ENCODE measurements around the gene MRPS21. TPM values are rescaled to one million over a fixed set of nuclear protein-coding genes. Genes with fewer than 3 reads are reported as not detected.

Gene MRPS21
- total RNA-seq, 4 donors from 2014 or later: 31.4 to 55.5 (median 44.3) TPM

DNA sequence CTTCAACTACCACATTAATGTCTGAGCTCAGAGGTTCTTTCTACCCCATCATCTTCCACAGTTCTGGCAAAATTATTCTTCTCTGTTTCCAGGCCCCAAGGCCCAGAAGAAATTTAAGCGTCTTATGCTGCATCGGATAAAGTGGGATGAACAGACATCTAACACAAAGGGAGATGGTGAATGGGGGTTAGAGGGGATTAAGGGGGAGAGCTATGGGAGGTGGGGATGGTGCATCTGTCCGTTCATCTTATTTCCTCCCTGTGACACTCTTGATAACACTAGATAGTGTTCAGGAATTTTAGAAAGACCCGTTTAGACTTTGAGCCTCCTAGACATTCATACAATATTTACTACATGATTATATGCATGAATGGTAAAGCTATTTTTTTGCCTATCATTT lies 52.7 kb downstream of the MRPS21 start:
- no peaks in the 10 kb centered on the region for H3K4me1 ChIP-seq
- TF ChIP-seq, protein P1, sequence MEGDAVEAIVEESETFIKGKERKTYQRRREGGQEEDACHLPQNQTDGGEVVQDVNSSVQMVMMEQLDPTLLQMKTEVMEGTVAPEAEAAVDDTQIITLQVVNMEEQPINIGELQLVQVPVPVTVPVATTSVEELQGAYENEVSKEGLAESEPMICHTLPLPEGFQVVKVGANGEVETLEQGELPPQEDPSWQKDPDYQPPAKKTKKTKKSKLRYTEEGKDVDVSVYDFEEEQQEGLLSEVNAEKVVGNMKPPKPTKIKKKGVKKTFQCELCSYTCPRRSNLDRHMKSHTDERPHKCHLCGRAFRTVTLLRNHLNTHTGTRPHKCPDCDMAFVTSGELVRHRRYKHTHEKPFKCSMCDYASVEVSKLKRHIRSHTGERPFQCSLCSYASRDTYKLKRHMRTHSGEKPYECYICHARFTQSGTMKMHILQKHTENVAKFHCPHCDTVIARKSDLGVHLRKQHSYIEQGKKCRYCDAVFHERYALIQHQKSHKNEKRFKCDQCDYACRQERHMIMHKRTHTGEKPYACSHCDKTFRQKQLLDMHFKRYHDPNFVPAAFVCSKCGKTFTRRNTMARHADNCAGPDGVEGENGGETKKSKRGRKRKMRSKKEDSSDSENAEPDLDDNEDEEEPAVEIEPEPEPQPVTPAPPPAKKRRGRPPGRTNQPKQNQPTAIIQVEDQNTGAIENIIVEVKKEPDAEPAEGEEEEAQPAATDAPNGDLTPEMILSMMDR (IDR thresholded peaks at IDR 0.05): no peak
- TF ChIP-seq POLR2A (IDR thresholded peaks at IDR 0.05): no peak
- DNase-seq (ENCODE audit: low spot score in 2 of 2): no peak
- H3K27me3 ChIP-seq: no peaks in the 10 kb centered on the region
- no peak overlapping the region for H3K27ac ChIP-seq
- no peaks in the 10 kb centered on the region for H3K9me3 ChIP-seq
- H3K4me3 ChIP-seq: no peak overlapping the region
- WGBS, 2 donors: 89 to 93% methylated on average over 4 of the region's 4 CpGs
- peaks cover 12 to 96% (median 26%) of the 10 kb centered on the region in 3 donors for H3K36me3 ChIP-seq

DNA sequence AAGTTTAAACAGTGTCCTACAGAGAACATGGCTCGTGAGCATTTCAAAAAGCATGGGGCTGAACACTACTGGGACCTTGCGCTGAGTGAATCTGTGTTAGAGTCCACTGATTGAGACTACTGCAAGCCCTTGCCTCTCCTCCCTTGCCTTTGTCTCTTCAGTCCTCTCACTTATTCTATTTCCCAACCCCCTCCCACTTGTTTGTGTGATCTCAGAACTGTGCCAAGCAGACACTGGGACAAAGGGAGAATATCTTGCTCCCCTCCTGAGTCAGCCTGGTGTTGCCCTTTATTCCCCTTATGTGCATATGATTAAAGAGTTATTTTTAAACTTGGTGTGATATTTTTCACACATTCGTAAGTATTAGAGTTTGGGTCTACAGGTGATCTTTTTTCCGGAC lies 59.2 kb downstream of the MRPS21 start:
- Histone ChIP-seq H3K27ac (no peak overlapping the region), H3K36me3 (peaks cover 0 to 89% (median 10%) of the 10 kb centered on the region in 3 donors), H3K27me3 (no peaks in the 10 kb centered on the region), H3K9me3 (no peaks in the 10 kb centered on the region), H3K4me1 (no peaks in the 10 kb centered on the region), H3K4me3 (no peak overlapping the region)
- no peak for TF ChIP-seq EP300 (IDR thresholded peaks at IDR 0.05)
- WGBS, 2 donors: 93% methylated on average over 4 of the region's 4 CpGs
- no peak for DNase-seq (ENCODE audit: low spot score in 2 of 2)

Other genes with a start within 250 kb of the MRPS21 start
- gene VPS45, start 226.1 kb upstream of the MRPS21 start, total RNA-seq: 10 to 100 TPM; 32.6 to 41.2 (median 37.1) TPM
- gene PLEKHO1, start 143.9 kb upstream of the MRPS21 start, total RNA-seq: 10 to 100 TPM; 37.8 to 55.2 (median 39.9) TPM
- gene ANP32E, start 57.7 kb upstream of the MRPS21 start, total RNA-seq: 10 to 100 TPM; 17.7 to 29.9 (median 23.7) TPM
- 1 to 10 TPM in 1 of 4 donors, under 1 TPM in 1, not detected in 2; 0.22 to 2.3 TPM for gene CA14, start 36.1 kb upstream of the MRPS21 start, total RNA-seq
- gene APH1A, start 24.8 kb upstream of the MRPS21 start, total RNA-seq: 100 to 1,000 TPM in 1 of 4 donors, 10 to 100 TPM in 3; 68.1 to 108 (median 87.3) TPM
- gene C1orf54, start 21.1 kb upstream of the MRPS21 start, total RNA-seq: 10 to 100 TPM in 3 of 4 donors, 1 to 10 TPM in 1; 5.2 to 25.8 (median 14.1) TPM
- 10 to 100 TPM in 1 of 4 donors, 1 to 10 TPM in 3; 2.7 to 12.8 (median 6.4) TPM for gene CIART, start 11.3 kb upstream of the MRPS21 start, total RNA-seq
- gene PRPF3, start 27.7 kb downstream of the MRPS21 start, total RNA-seq: 10 to 100 TPM; 50.4 to 81.0 (median 66.3) TPM
- gene RPRD2, start 70.3 kb downstream of the MRPS21 start, total RNA-seq: 10 to 100 TPM; 16.2 to 27.6 (median 24.8) TPM
- 10 to 100 TPM; 12.2 to 25.5 (median 18.6) TPM for gene TARS2, start 193.6 kb downstream of the MRPS21 start, total RNA-seq
- gene ECM1, start 214.2 kb downstream of the MRPS21 start, total RNA-seq: 10 to 100 TPM; 10.1 to 32.2 (median 15.0) TPM
- not detected for gene FALEC, start 221.9 kb downstream of the MRPS21 start, total RNA-seq